Measurements from ENCODE around the gene MTERF2. TPM values are rescaled to one million over a fixed set of nuclear protein-coding genes. Genes with fewer than 3 reads are reported as not detected.

Gene MTERF2
- total and polyA plus RNA-seq, 10 of the 15 experiments (the other 5 are each of a cell fraction or from before 2014, with no cell fraction given): 2.1 to 9.8 (median 6.7) TPM

- TF ChIP-seq, protein P1, sequence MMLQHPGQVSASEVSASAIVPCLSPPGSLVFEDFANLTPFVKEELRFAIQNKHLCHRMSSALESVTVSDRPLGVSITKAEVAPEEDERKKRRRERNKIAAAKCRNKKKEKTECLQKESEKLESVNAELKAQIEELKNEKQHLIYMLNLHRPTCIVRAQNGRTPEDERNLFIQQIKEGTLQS (IDR thresholded peaks at IDR 0.05; ENCODE audit: borderline replicate concordance, extremely low read depth, low read depth, low read length): no peak
These were observed 25.9 kb upstream of the MTERF2 start (continued) for GRCh38 chr12:107012736-107013425.

DNA sequence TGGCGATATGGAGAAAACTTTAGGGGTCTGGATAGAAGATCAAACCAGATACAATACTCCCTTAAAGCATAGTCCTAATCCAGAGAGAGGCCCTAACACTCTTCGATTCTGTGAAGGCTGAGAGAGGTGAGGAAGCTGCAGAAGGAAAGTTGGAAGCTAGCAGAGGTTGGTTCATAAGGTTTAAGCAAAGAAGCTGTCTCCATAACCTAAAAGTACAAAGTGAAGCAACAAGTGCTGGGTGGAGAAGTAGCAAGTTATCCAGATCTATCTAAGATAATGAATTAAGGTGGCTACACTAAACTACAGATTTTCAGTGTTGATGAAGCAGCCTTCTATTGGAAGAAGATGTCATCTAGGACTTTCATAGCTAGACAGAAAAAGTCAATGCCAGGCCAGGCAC, 24.6 kb upstream of the MTERF2 start:
- no peak for ATAC-seq
- H3K27ac ChIP-seq (ENCODE audit: control insufficient read depth, insufficient read depth): no peak overlapping the region
- no peaks in the 10 kb centered on the region for H3K27me3 ChIP-seq (replicated peaks in 1 of 2; ENCODE audit: control insufficient read depth in 2 of 2, insufficient read depth in 2 of 2, low read length in 1 of 2)
- H2AFZ ChIP-seq (ENCODE audit: control insufficient read depth, low read depth, low read length): no peak overlapping the region
- no peak for DNase-seq (ENCODE audit: low read depth, low spot score)
- no peak overlapping the region for H3K4me3 ChIP-seq
- CTCF ChIA-PET: interaction anchor here (1.5 kb wide), 1 partner anchor 76 kb away, joined by 3 read pairs; no protein-coding TSS in a partner anchor
- no peaks in the 10 kb centered on the region for H3K36me3 ChIP-seq (ENCODE audit: control insufficient read depth in 2 of 2, insufficient read depth in 2 of 2, low read length in 1 of 2)
- intact Hi-C loops (cut with micrococcal nuclease; ENCODE audit: unreplicated experiment) (no loop called here), in situ Hi-C loops (cut with MboI) (no loop called here)
- RAD21 ChIA-PET (ENCODE audit: unreplicated experiment): no interaction called here
- H3K9me3 ChIP-seq (replicated peaks; ENCODE audit: control insufficient read depth, insufficient read depth, low read length): no peaks in the 10 kb centered on the region
- no peak for FAIRE-seq
- no peak overlapping the region for H3K9ac ChIP-seq (ENCODE audit: control insufficient read depth, insufficient read depth, low read length)
- H4K20me1 ChIP-seq (ENCODE audit: control insufficient read depth, insufficient read depth): no peaks in the 10 kb centered on the region
- H3K4me2 ChIP-seq (ENCODE audit: control insufficient read depth, insufficient read depth): no peak overlapping the region
- POLR2A ChIA-PET: no interaction called here
- BruUV-seq (replicated peaks): no TSS peak
- no peaks in the 10 kb centered on the region for H3K79me2 ChIP-seq (ENCODE audit: control insufficient read depth, insufficient read depth, low read length)
- peaks cover 7% of the 10 kb centered on the region for H3K4me1 ChIP-seq (ENCODE audit: control insufficient read depth, insufficient read depth, low read length)
- WGBS (ENCODE audit: insufficient coverage, insufficient replicate concordance, low lambda C conversion rate, missing lambda C conversion rate): 66% methylated on average over 2 of the region's 2 CpGs
- SMC1A ChIA-PET (ENCODE audit: uncharacterized antibody, unreplicated experiment): no interaction called here
- TF ChIP-seq ASH2L (IDR thresholded peaks at IDR 0.05; ENCODE audit: borderline replicate concordance, low read depth): no peak
- TF ChIP-seq, protein P2, sequence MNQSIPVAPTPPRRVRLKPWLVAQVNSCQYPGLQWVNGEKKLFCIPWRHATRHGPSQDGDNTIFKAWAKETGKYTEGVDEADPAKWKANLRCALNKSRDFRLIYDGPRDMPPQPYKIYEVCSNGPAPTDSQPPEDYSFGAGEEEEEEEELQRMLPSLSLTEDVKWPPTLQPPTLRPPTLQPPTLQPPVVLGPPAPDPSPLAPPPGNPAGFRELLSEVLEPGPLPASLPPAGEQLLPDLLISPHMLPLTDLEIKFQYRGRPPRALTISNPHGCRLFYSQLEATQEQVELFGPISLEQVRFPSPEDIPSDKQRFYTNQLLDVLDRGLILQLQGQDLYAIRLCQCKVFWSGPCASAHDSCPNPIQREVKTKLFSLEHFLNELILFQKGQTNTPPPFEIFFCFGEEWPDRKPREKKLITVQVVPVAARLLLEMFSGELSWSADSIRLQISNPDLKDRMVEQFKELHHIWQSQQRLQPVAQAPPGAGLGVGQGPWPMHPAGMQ (IDR thresholded peaks at IDR 0.05; ENCODE audit: borderline replicate concordance): no peak
- no peak for TF ChIP-seq NFIC (IDR thresholded peaks at IDR 0.05; ENCODE audit: low read depth, low read length)
- TF ChIP-seq, protein P3, sequence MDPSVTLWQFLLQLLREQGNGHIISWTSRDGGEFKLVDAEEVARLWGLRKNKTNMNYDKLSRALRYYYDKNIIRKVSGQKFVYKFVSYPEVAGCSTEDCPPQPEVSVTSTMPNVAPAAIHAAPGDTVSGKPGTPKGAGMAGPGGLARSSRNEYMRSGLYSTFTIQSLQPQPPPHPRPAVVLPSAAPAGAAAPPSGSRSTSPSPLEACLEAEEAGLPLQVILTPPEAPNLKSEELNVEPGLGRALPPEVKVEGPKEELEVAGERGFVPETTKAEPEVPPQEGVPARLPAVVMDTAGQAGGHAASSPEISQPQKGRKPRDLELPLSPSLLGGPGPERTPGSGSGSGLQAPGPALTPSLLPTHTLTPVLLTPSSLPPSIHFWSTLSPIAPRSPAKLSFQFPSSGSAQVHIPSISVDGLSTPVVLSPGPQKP (IDR thresholded peaks at IDR 0.05; ENCODE audit: low read depth, low read length): no peak
- TF ChIP-seq CTCF (IDR thresholded peaks at IDR 0.05 in 2 of 3, conservative IDR thresholded peaks at IDR 0.05 in 1 of 3; ENCODE audit: control insufficient read depth in 2 of 3, extremely low read depth in 1 of 3, insufficient read depth in 1 of 3, low read depth in 3 of 3, low read length in 3 of 3): no peak
- no peak for TF ChIP-seq MYB (IDR thresholded peaks at IDR 0.05; ENCODE audit: borderline replicate concordance, low read depth, low read length)
- TF ChIP-seq FOXK2 (IDR thresholded peaks at IDR 0.05): no peak
- TF ChIP-seq POLR2A (IDR thresholded peaks at IDR 0.05; ENCODE audit: low read depth, low read length): no peak
- TF ChIP-seq MYC (IDR thresholded peaks at IDR 0.05; ENCODE audit: insufficient read depth, insufficient read length, insufficient replicate concordance, low read length, severe bottlenecking): no peak
- TF ChIP-seq, protein P4, sequence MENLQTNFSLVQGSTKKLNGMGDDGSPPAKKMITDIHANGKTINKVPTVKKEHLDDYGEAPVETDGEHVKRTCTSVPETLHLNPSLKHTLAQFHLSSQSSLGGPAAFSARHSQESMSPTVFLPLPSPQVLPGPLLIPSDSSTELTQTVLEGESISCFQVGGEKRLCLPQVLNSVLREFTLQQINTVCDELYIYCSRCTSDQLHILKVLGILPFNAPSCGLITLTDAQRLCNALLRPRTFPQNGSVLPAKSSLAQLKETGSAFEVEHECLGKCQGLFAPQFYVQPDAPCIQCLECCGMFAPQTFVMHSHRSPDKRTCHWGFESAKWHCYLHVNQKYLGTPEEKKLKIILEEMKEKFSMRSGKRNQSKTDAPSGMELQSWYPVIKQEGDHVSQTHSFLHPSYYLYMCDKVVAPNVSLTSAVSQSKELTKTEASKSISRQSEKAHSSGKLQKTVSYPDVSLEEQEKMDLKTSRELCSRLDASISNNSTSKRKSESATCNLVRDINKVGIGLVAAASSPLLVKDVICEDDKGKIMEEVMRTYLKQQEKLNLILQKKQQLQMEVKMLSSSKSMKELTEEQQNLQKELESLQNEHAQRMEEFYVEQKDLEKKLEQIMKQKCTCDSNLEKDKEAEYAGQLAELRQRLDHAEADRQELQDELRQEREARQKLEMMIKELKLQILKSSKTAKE (IDR thresholded peaks at IDR 0.05; ENCODE audit: low read depth, poor library complexity, severe bottlenecking): no peak
- no peak for TF ChIP-seq PML (IDR thresholded peaks at IDR 0.05; ENCODE audit: low read length)
- no peak for TF ChIP-seq SMARCA5 (IDR thresholded peaks at IDR 0.05)
- TF ChIP-seq ZNF274 (IDR thresholded peaks at IDR 0.05; ENCODE audit: insufficient read depth, insufficient read length): no peak
- no peak for TF ChIP-seq SREBF2 (IDR thresholded peaks at IDR 0.05; ENCODE audit: low read length)
- TF ChIP-seq RB1 (IDR thresholded peaks at IDR 0.05; ENCODE audit: borderline replicate concordance): no peak

All from GM12878 (cell line).